Measurements from ENCODE around the gene NEUROD1.

- TF ChIP-seq, protein P1, sequence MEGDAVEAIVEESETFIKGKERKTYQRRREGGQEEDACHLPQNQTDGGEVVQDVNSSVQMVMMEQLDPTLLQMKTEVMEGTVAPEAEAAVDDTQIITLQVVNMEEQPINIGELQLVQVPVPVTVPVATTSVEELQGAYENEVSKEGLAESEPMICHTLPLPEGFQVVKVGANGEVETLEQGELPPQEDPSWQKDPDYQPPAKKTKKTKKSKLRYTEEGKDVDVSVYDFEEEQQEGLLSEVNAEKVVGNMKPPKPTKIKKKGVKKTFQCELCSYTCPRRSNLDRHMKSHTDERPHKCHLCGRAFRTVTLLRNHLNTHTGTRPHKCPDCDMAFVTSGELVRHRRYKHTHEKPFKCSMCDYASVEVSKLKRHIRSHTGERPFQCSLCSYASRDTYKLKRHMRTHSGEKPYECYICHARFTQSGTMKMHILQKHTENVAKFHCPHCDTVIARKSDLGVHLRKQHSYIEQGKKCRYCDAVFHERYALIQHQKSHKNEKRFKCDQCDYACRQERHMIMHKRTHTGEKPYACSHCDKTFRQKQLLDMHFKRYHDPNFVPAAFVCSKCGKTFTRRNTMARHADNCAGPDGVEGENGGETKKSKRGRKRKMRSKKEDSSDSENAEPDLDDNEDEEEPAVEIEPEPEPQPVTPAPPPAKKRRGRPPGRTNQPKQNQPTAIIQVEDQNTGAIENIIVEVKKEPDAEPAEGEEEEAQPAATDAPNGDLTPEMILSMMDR (IDR thresholded peaks at IDR 0.05): no peak
- no peak for TF ChIP-seq POLR2A (IDR thresholded peaks at IDR 0.05)
- TF ChIP-seq EP300 (IDR thresholded peaks at IDR 0.05): no peak
Measured at GRCh38 chr2:181725476-181725875, 45.2 kb upstream of the NEUROD1 start.
